ENCODE results near the gene ERC2.

Gene ERC2

DNA sequence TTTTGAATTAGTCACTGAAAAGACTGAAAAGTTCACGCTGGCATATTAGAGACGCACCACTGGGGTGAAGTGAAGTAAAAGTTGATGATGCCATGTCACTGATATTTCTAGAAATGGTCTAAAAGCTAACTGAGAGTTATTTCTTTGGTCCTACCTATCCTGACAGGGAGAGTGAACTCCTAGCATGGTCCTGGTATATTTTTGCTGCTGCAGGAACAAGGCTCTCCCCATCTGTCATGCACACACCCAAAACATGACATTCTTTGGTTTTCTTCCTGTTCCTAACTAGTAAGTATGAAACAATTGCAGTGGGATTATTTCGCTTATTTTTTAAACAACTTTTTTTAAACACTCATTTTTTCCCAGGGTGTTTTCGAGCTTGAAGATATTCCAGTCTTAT, 466.7 kb downstream of the ERC2 start:
- no peak for DNase-seq (ENCODE audit: low read depth in 2 of 2)

GRCh38 chr3:55989366-55989765, 478.9 kb downstream of the ERC2 start:
- DNase-seq (ENCODE audit: low read depth in 2 of 2), result no peak

GRCh38 chr3:55988905-55989304, 479.4 kb downstream of the ERC2 start:
- DNase-seq (ENCODE audit: low read depth in 2 of 2), result no peak

GRCh38 chr3:55984626-55985025, 483.6 kb downstream of the ERC2 start:
- no peak for DNase-seq (ENCODE audit: low read depth in 2 of 2)

DNA sequence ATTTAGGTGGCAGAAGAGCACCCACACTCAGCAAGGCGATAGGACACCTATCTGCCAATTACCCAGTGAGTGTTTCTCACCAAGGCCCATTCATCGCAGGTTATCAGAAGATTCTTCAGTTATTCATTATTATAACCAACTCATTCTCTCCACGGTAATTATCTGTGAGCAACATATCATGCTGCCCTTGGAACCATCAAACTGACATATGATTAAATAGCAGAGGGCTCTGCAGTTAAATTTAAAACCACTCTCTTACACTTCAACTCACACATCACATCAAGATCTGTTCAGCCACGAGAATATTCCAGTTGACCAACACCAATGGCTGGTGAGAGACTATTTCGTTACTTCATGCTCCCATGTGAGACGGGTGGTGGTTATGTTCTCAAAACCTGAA, 489.3 kb downstream of the ERC2 start:
- no peak for DNase-seq (ENCODE audit: low read depth in 2 of 2)

GRCh38 chr3:55974421-55975165, 493.7 kb downstream of the ERC2 start:
- DNase-seq (ENCODE audit: low read depth in 2 of 2), result no peak

- DNase-seq (ENCODE audit: low read depth in 2 of 2), result no peak
Observed at GRCh38 chr3:55969634-55970033, 498.6 kb downstream of the ERC2 start.

- no peak for DNase-seq (ENCODE audit: low read depth in 2 of 2)
Observed at GRCh38 chr3:55968331-55968730, 499.9 kb downstream of the ERC2 start.

DNA sequence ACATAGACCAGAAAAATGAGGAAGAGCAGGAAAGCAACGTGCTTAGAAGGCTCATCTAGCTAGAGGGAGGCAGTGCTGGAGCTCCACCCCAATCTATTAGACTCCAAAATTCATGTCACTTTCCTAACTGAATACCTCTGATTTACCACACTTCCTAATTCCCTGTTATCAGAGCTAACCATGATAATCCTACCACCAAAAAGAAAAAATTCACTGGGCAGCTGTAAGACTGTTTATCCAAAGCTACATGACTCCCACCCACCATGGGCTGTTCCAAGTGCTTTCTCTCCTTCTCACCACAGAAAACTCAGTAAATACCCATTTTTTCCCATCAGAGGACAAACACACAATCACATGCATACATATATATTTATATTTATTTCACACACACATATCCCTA, 501.7 kb downstream of the ERC2 start:
- no peak for DNase-seq (ENCODE audit: low read depth in 2 of 2)

GRCh38 chr3:55965776-55966175, 502.5 kb downstream of the ERC2 start:
- DNase-seq (ENCODE audit: low read depth in 2 of 2), result no peak

GRCh38 chr3:55964491-55964985, 503.7 kb downstream of the ERC2 start:
- DNase-seq (ENCODE audit: low read depth in 2 of 2), result no peak

DNA sequence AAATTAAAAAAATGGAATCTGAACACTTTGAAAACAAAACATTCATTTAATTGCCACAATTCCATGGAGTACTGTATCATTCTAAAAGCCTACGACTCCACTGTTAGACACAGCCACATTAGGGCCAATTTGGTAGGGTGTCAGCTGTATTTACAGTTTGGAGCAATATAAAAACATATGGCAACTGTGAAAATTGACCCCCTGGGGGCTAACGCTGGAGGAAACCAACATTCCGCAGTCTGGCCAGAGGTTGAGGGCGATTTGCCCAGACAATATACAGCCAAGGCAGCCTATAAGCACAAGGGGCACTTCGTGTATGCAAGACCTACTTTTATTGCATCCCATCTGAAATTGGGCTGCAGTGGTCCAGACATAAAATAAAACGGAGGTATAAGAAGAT, 504.7 kb downstream of the ERC2 start:
- DNase-seq (ENCODE audit: low read depth in 2 of 2), result no peak

DNA sequence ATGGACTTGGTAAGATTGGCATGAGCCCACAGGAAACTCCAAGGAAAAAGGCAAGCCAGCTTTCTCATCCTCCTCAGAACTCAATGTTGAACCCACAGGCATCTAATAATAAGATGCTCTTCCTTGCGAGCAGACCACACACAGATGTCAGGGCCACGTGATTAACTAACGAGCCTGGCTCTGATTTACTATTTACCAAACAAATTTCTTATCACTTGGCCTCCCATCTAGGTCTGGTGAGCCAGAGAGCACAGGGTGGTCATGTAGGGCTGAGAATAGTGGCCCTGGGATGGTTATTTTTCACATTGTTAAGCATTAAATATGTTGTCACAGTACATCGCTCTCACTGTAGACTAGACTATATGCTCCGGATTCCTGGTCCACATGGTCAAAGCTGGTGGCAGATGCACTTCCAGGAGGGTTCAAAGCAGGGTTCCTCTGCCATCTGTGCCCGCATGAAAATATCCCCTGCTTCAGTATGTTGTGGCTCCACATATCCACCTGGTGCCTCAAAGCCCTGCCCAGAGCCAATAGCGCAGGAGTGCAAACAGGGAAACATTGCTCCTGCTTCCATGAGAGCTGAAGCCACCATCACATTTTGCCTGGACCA, 508.7 kb downstream of the ERC2 start:
- no peak for DNase-seq (ENCODE audit: low read depth in 2 of 2)

- DNase-seq (ENCODE audit: low read depth in 2 of 2), result no peak
Observed at GRCh38 chr3:55958605-55959004, 509.7 kb downstream of the ERC2 start.

DNA sequence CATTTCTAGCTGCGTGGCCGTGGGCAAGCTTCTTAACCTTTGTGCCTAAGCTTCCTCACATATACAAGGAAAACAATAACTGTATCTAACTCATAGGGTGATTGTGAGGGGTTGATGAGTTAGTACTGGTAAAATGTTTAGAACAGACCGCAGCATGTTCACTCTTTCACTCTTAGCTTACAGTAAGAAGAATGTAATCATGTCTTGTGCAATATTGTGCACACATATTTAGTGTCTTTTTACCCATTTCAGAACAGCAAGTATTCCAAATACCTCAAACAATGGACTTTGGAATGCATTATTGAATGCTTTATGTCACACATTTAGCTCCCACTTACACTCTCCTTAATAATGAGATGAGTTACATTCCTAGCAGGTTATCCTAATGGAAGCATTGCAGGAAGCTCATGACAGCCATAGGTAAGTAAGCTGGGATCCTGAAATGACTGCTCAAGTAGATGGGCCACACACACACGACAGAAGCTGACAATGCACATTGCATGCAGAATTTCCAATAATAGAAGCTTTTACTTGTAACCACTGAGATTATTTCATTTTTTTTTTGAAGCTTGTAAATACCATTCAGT, 512.3 kb downstream of the ERC2 start:
- no peak for DNase-seq (ENCODE audit: low read depth in 2 of 2)

DNA sequence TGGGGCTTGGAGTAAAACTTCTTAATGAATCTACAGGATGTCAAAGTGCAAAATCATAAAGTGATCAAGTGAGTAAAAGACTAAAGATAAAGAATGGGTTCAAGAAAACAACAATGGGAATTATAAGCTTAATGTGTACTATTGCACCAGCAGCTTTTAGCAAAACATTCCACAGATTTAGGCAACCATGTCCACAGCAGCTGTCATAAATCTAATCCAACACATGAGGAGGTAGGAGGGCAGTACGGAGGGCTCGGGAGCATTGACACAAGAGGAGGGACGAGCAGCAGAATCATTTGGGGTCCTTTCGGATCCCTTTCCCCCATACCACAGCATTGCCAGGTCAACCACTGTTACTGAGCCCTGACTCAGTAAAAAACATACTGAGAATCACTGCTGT, 516.9 kb downstream of the ERC2 start:
- no peak for DNase-seq (ENCODE audit: low read depth in 2 of 2)

GRCh38 chr3:55947406-55947805, 520.9 kb downstream of the ERC2 start:
- no peak for DNase-seq (ENCODE audit: low read depth in 2 of 2)

DNA sequence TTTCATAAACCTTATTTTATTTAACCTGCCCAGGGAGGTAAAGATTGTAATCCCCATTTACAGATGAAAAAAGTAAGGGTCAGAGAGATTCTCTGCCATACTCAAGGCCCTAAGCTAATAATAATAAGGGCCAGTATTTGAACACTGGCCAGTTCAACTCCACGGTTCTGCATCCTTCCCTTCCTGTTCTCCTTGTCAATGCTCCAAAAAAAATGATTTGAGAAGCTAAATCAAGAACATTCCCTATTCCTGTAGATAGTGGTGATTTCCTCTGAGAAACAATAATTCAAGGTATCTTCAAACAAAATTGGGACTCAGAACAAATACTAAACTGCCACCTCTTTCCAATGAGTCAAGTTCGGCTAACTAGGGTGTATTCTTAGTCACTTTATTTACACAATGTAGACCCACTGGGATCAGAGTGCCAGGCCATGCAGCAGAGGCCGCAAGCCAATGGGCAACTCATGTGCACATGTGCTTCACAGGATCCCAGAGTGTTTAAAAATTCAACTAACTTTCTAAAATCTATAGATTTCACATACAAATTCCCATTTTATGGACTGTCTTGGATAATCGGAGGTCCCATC, 521.6 kb downstream of the ERC2 start:
- DNase-seq (ENCODE audit: low read depth in 2 of 2), result no peak

GRCh38 chr3:55942868-55943267, 525.4 kb downstream of the ERC2 start:
- DNase-seq (ENCODE audit: low read depth in 2 of 2), result no peak

- DNase-seq (ENCODE audit: low read depth in 2 of 2), result no peak
Observed at GRCh38 chr3:55939287-55939686, 529.0 kb downstream of the ERC2 start.

DNA sequence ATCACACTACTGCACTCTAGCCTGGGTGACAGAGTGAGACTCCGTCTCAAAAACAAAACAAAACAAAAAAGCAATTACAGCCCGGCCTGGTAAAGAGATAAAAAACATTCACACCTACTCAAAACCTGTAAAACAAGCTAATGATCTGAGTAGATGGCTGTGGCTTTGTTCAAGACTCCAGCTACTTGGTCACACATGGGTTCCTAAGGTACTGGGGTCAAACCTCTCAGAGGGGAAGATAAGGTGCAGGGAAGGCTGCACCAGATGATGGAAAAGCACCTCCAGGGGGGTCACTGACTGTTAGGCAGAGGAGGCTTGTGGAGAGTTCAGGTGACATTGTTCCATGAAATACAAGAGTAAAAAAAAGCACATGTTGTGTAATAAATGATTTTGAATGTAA, 531.0 kb downstream of the ERC2 start:
- DNase-seq (ENCODE audit: low read depth in 2 of 2), result no peak

DNA sequence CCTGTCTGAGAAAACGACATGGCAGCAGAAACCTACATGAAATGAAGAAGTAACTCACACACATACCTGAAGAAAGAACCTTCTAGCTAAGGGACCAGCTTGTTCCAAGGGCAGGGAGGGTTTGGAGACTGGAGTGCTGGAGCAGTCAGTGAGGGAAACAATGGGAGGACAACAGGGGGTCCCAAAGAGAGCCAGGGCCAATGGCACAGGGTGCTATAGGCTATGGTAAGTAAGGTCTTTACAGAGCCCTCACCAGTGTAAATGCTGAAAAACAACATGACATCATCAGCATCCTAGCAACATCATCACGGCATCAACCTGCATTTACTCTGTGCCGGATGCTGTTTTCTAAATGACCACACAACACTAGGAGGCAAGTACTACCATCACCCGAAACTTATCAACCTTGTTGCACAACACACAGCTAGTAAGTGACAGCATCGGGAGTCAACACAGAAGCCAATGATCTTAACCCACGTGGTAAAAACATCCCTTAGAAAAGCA, 531.7 kb downstream of the ERC2 start:
- no peak for DNase-seq (ENCODE audit: low read depth in 2 of 2)

DNA sequence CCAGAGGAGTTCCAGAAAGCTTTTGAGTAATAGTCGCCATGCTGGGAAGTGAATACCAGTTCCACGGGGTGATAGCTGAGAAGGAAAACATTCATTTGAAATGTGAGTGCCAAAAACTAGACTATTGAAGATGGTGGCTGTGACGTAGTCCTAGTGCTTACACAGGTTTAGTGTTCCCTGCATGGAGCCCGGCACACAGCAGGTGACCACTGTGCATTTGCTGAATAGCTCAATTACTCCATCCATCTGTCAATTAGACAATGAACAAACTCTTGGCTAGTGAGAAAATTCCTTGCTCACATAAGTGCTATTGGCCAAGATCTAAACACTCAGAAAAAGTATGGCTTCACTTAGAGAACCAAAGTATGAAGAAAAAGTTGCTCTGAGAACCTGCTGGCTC, 533.0 kb downstream of the ERC2 start:
- DNase-seq (ENCODE audit: low read depth in 2 of 2), result no peak

Data from stimulated activated CD4-positive, alpha-beta T cell treated with anti-CD3 and anti-CD28 coated beads, Interleukin-1b, Interleukin-23, amount 100 ng/mL, for 1 hour (primary cell).